ENCODE measurements around the gene SPP2.

The SPP2 gene, protein sequence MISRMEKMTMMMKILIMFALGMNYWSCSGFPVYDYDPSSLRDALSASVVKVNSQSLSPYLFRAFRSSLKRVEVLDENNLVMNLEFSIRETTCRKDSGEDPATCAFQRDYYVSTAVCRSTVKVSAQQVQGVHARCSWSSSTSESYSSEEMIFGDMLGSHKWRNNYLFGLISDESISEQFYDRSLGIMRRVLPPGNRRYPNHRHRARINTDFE

DNA sequence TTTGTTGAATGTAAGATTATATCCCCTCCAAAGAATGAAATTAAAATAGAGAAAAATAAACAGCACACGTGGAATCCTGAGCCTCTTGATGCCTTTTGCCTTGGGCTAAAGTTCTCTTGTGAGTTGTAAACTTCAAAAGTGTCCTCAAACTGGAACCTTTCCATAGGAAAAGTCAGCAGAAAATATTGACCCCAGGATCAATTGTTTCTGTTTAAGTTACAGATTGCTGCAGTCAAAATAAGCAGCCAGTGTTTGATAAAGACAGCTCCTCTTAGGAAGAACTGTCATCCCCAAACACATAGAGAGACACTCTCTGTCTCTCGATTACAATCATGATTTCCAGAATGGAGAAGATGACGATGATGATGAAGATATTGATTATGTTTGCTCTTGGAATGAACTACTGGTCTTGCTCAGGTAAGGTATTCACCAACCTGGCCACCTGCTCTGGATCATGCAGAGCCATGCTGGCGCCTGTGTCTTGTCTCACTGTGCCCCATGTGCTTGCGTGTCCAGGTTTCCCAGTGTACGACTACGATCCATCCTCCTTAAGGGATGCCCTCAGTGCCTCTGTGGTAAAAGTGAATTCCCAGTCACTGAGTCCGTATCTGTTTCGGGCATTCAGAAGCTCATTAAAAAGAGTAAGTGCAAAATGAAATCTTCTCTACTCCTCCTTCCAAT lies at the start of gene SPP2:
TSS of gene SPP2 (plus strand) at position 248 of the 681 bp plus-strand sequence. CDS start at position 333, 85 bp downstream.
- DNase-seq: no peak

DNA sequence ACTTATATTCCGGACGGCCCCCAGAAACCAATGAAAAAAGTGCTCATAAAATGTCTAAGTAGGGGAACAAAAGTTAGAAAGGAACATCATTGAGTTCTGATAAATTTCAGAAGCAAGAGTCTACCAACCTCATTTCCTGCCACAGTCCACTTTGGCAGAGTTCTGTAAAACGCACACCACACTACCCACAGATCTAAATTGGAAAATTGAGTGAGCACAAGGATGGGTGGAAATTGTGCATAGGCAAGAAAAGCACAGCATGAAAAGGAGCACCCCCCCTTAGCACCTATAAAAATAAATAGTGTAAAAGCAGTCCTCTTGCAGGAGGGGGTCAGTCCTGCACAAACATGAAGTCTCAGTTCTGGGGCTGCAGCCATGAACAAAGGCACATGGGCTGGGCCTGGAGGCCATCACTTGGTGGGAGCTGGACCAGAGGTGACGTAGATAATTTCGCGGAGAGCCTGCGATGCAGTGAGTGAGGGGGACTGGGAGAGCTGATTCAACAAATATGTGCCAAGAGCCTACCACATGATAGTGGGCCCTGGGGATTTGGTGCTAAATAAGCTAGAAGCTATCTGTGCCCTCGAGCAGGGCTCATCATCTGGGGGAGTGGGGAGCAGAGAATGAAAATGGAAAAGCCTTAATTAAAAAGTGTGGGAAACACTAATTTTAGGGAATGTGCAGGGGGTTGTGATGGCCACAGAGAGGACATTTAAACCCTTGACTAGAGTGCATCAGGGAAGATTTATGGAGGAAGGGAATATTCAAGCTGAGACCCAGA lies 48.9 kb upstream of the SPP2 start:
- no peak for DNase-seq

DNA sequence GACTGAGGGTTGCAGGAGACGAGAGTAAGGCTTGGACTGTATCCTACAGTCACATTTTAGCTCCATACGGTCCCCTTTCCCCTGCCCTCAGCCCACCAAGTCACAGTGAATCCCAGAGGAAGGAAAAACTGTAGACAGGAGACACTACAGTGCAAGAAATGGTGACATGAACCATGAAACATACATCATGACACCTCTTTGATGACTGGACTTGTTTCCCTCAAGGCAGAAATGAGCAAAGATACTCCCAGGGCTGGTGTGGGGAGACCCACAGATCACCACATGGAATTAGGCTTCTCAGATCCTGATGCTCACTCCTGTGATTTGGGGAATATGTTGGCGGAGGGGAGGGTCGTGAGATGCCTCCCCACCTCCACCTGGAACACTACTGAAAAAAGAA lies 48.2 kb upstream of the SPP2 start:
- no peak for DNase-seq

DNA sequence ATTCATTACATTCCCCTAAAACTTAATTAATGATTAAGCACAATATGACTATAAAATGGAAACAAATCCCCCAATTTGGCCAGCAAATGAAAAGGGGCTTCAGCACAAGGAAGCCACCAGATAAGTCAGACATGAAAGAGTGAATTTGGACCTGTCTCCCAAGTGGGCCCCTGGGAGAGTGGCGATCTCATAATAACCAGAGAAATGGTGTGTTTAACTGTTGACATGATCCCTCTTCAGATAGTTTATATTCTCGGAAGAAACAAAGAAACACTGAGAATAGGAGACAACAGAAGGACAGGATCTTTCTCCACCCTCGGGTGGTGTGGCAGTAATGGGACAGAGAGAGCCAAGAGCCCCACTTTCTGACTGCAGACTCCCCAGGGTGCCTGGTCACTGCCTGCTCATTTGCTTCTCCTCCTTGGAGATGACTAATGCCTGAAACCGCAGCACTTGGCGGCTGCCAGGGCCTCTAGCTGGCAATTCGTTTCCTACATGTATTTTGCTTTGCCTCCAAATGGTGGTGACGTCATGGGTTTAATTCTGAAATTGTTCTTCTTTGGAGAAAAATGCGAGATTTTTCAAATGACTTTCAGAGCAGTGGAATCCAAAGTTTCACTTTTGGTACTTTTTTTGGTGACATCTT lies 46.4 kb upstream of the SPP2 start:
- DNase-seq: no peak

DNA sequence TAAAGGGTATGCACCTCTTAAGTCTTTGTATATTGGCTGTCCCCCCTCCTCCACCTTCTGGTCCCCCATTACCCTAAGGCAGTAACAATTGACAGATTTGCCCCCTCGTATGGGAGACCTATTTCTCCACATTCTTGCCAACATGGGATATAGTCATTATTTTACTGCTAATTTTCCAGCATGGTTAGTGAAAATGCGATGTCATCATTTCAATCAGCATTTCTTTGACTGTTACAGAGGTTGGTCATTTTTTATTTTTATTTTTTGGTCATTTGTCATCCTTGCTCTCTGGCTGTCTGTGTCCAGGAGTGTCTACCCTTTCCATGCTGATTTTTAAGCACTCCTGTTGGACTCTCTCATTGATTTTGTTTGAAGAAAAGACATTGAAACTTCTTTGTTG lies 45.4 kb upstream of the SPP2 start:
- no peak for DNase-seq

DNA sequence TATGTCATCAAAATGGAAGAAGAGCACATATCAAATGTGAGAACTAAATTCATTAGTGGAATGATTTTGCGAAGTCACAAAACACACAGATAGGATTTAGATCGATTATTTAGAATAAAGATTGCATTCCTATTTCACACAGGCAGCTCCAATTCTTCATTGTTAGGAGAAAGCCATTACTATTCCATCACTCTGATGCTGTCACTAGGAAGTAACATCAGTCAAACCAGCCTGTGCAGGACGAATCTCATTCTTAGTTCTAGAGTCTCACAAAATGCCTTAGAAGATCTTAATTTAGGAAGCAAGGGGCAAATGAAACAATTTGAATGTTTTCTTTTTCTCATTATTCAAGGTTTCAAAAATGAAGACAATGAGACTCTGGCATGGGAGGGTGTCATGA lies 44.0 kb upstream of the SPP2 start:
- DNase-seq: no peak

DNA sequence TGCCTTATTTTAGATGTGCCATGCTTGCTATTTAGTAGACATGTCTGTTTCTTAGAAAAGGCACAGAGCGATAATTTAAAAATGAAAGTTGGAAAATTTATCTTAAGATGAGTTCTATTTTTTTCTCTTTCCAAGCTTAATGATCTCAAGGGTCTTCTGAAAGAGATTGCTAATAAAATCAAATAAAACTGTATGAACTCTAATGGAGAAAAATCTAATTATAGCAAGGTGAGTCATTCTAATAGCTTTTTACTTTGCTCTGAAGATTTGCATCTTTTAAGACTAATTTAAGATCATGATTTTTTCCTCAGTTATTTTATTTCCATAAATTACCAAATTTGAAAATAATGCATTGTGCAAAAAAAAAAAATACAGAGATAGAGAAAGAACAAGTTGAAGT lies 36.1 kb upstream of the SPP2 start:
- DNase-seq: no peak

DNA sequence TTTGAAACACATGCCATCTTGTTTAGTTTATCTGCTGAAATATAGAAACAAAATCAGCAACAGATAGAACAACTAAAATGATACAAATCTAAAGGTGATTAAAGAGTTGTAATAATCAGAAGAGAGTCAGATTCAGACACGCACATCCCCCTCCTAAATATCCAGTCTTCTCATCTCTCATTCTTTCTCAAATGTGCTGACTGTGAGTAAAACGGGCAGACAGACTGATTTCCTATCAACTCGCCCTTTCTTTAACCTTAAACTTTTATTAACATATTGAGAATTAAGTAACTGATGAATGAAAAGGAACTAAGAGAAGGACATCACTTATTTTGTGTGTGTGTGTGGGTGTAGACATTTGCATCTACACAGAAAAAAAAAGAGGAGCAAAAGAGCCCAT lies 34.6 kb upstream of the SPP2 start:
- no peak for DNase-seq

DNA sequence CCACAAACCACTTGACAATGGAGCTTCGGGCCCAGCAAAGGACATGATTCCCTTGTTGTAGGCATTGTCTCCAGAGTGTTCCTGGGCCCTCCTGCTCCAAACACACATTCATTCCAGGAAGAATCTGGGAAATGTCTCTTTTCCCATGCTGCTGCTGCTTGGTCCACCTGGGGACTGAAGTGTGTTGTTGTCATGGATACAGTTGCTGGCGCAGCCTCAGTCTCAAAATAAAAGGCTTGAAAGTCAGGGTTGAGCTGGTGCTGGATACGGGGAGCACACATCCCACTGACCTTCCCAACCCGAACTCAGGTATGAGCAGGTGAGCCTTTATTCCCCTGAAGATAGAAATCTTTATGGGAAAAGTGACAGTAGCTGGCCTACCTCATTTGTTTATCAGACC lies 30.6 kb upstream of the SPP2 start:
- no peak for DNase-seq

DNA sequence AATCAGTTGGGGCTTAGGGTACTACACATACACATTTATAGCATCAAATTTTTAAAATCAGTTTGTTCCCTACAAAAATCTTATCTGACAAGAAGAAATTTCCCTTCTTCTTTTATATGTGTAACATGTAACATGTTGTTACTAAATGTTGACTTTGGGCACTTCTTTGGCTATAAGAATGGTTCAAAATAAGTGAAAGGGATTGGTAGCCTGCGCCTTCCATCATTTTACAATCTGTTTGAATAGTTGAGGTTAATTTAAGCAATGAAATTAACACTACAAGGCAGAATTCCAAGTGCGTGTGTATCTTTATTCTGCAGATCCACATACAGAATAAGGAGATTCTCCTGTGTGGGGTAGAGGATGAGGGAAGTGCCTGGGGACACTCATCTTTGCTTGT lies 30.2 kb upstream of the SPP2 start:
- DNase-seq: no peak

DNA sequence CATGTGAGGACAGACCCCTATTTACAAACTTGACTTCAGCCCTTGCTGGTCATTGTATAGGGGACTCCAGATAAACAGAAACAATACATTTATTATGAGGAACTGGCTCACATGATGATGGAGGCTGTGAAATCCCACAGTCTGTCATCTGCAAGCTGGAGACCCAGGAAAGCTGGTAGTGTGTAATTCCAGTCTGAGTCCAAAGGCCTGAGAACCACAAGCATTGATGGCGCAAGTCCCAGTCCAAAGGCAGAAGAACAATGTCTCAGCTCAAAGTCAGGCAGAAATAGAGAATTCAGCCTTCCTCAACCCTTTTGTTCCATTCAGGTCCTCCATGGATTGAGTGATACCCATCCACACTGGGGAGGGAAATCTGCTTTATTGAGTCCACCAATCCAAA lies 28.1 kb upstream of the SPP2 start:
- DNase-seq: no peak

DNA sequence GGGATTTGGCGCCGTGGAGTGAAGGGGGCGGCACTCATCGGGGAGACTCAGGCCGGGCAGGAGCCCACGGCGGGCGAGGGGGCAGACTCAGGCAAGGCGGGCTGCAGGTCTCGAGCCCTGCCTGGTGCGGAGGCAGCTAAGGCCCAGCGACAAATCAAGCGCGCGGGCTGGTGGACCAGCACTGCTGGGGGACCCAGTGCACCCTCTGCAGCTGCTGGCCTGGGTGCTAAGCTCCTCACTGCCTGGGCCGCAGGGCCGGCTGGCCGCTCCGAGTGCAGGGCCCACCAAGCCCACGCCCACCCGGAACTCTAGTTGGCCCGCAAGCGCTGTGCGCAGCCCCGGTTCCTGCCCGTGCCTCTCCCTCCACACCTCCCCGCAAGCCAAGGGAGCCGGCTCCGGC lies 26.2 kb upstream of the SPP2 start:
- DNase-seq: no peak

DNA sequence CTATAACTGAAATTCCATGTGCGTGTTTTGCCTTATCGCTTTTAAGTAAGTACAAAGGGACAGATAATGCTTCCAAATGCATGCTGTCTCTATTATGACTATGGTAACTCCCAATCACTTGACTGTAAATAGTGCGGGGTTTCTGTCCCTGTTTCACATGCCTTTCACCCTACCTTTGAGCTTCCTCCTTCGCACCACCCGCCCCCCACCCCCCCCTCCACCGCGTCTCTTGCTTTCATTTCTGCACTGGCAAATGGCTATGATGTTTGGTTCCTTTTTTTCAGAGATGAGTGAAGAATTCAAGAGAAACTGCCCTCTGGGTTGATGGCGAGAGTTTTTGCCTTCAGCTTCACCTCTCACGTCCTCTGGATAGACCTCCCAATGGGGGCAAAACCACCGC lies 25.0 kb upstream of the SPP2 start:
- DNase-seq: no peak

DNA sequence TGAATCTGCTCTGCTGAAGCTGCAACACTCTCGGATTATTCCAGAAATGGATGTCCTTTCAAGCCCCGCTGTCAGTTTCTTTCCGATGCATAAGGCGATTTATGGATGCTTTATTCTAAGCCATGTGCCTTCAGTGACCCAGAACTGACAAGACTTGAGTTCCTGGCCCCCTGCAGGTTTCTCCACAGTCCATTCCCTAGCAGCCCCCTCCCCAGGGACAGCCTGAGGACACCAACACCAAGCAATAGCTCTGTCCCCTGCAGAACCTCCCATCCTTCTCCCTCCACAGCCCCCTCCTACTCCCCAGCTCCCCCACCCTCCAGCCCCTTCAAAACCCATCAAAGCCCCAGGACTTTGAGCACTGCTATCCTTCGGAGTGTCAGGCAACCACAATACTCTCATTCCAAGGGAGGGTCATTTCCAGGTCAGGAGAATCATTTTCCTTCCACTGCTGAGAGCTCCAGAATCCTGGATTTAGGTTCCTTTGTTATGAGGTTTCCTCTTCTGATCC lies 24.6 kb upstream of the SPP2 start:
- no peak for DNase-seq

DNA sequence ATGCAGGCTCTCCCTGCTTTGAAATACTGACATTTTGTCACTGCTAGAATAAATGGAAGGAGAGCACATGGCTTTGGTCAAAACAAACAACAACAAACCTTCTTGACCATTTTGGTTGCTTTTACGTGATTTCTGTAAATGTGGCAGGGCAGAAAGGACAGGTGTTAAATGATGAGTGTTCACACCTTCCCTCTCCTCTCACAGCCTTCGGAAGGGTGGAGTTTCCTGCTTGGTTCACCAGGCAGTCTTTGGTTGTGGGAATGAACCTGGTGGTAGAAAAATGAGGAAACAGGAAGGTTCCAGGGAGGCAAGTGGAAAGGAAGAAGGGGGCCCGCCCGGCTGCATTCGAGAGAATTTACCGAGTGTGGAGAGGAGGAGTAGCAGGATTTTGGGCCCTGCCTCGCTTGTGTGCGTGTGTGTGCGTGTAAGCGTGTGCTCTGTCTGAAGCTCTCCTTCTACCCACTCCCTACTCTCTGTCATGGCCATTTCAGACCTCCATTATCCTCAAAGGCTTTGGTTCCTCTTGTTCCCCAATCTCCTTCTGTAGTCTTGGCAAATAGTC lies 23.7 kb upstream of the SPP2 start:
- no peak for DNase-seq

DNA sequence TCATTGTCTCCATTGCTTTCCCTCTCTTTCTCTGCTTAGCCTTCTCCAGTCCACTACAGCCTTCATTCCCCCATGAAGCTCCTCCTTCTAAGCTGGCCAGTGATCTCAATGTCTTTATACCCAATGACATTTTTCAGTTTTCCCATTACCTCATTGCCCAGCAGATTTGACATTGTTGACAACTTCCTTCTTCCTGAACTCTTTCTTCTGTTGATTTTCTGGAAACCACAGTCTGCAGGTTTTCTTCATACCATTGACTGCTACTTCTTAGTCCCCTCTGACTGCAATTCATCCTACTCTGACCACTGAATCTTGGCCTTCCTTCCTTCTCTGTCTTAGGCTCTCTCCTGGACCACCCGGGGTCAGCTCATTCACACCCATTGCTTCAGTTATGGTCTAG lies 22.9 kb upstream of the SPP2 start:
- DNase-seq: no peak

DNA sequence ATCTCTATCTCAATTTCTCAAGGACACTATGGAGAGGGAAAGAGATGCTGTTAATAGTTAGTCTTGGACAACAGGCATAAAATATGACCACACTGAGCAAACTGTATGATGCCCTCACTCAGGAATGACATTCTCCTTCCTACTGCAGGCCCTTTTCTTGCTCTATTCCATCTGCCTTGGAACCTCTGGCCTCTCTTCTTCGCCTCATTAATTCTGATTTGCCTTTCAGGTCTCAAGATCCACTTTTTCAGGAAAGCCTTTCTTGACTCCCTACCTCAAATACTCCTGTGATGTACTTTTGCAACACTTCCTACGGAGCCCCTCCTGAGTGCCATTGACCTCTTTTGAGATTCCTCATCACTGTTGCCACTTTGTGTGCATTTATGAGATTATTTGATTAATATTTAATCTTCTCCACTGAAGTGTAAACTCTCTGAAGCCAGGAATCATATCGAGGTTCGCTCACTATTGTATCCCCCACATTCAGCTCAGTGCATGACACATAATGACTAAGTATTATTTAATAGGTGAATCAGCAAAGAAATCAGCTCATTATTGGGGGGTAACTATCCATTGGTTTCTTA lies 21.3 kb upstream of the SPP2 start:
- DNase-seq: no peak

DNA sequence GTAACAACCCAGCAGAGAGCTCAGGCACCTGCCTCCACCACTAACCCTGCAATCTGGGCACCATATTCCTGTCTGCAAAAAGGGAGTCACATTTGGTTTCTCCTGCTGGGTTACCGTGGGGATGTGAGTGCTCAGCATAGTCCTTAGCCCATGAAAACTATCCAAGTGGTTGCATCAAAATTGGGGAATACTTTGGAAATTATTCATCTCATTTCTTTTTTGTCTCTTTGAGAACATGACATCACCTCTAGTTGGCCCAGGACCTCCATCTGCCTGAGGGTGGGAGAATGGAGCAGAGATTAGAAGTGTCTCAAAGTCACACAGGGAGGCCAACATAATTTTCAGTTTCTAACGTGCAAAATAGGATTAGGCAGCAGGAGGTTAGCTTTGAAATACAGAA lies 19.3 kb upstream of the SPP2 start:
- DNase-seq: no peak

DNA sequence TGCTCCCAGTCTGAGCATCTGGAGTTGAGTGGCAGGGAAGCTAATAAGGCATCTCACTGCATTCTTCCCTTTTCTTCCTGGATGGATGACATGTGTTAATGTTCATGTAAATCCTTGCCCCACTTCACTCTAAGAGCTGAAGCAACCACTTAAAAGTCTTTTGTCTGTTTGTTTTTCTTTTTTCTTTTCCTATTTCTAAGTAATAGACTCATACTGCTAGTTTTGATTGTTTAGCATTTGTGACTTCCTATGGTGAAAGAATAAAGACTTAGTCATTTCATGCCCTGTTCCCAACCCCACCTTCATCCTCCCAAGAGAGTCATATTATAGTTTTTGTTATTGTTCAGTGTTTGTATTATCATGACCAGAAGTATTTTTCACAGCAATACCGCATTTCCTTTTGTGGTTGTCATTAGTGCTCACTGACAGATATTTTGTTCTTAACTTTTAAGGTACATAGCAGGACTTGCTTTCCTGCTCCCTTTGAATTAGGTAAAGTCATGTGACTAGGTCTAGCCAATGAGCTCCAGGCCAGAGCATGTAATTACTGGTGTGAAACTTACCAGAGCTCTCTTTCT lies 18.1 kb upstream of the SPP2 start:
- DNase-seq: no peak

DNA sequence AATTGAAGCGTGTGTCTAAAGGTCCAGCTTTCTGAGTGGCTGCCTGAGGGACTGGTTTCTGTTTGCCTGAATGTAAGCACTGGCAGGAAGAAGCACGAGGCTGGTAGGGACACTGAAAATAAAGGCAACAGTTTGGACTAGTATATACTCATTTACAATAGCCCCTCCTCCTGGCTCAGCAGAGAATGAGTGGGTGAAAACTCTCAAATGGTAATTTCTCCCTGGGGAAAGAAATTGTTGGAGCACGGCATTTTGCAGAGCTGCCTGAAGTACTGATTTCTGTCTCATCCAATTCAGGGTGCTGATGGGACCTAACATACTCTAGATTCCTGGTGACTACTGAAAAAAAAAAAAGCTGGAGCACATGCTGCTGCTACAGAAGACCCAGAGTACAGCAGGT lies 17.3 kb upstream of the SPP2 start:
- no peak for DNase-seq

DNA sequence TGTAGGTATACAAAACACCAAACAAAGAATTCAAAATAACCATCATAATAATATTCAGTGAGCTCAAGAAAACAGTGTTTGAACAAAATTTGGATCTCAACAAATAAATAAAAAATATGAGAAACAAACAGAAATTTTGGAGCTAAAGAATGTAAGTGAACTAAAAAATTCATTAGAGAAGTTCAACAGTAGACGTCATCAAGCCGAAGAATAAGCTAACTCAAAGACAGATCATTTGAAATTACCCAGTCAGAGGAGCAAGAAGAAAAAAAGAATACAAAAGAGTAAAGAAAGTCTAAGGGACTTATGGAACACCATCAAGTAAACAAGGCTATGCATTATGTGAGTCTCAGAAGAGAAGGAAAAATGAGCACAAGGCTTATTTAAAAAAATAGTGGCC lies 16.6 kb upstream of the SPP2 start:
- DNase-seq: no peak

DNA sequence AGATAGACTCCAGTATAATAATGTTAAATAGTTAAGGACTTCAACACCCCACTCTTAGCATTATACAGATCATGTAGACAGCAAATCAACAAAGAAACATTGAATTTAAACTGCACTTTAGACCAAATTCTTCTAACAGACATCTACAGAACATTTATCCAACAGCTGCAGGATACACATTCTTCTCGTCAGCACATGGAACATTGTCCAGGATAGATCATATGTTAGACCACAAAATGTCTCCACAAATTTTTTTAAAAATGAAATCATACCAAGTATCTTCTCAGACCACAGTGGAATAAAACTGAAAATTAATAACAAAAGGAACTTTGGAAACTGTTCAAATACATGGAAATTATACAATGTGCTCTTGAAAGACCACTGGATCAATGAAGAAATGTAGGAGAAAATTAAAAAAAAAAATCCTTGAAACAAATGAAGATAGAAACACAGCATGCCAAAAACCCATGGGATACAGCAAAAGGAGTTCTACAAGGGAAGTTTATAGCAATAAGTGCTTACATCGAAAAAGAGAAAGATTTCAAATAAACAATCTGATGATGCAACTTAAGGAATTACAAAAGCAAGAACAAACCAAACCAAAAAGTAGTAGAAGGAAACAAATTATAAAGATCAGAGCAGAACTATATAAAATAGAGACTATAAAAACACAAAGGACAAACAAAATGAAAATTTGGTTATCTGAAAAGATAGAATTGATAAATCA lies 12.3 kb upstream of the SPP2 start:
- no peak for DNase-seq
